WTC11 (cell line): Measurements from ENCODE around the gene RASIP1.

ENCODE experiments used
- CTCF ChIP-seq: fragments of 200-600 bp; IDR thresholded peaks from 2 replicates; pipeline ENCODE4 v1.8.0; 2022; ENCODE audit warnings: antibody characterized with exemption
- ESRRA ChIP-seq: sonication (generic); formaldehyde crosslinking; IDR thresholded peaks from 2 replicates; pipeline ENCODE4 v1.8.1; 2022; ENCODE audit warnings: mild to moderate bottlenecking, missing genetic modification reagents, borderline replicate concordance
- NR2C2 ChIP-seq: sonication (generic); formaldehyde crosslinking; IDR thresholded peaks from 2 replicates; pipeline ENCODE4 v1.8.0; 2022; ENCODE audit warnings: mild to moderate bottlenecking, missing genetic modification reagents
- TCF7 ChIP-seq: sonication (generic); formaldehyde crosslinking; IDR thresholded peaks from 2 replicates; pipeline ENCODE4 v1.8.0; 2022; ENCODE audit warnings: mild to moderate bottlenecking, low read depth, missing genetic modification reagents, moderate library complexity
- TEAD4 ChIP-seq: sonication (generic); formaldehyde crosslinking; IDR thresholded peaks from 2 replicates; pipeline ENCODE4 v1.8.0; 2022; ENCODE audit warnings: mild to moderate bottlenecking, missing genetic modification reagents
- TF ChIP-seq, protein P1 (sequence below): sonication (generic); formaldehyde crosslinking; IDR thresholded peaks from 2 replicates; pipeline ENCODE4 v1.8.1; 2022; ENCODE audit warnings: mild to moderate bottlenecking, moderate library complexity, missing genetic modification reagents

DNA sequence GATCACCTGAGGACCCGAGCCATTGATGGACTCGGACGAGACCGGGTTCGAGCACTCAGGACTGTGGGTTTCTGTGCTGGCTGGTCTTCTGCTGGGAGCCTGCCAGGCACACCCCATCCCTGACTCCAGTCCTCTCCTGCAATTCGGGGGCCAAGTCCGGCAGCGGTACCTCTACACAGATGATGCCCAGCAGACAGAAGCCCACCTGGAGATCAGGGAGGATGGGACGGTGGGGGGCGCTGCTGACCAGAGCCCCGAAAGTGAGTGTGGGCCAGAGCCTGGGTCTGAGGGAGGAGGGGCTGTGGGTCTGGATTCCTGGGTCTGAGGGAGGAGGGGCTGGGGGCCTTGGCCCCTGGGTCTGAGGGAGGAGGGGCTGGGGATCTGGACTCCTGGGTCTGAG, 15.8 kb upstream of the RASIP1 start:
- TF ChIP-seq ESRRA, result no peak
- TF ChIP-seq, protein P1, sequence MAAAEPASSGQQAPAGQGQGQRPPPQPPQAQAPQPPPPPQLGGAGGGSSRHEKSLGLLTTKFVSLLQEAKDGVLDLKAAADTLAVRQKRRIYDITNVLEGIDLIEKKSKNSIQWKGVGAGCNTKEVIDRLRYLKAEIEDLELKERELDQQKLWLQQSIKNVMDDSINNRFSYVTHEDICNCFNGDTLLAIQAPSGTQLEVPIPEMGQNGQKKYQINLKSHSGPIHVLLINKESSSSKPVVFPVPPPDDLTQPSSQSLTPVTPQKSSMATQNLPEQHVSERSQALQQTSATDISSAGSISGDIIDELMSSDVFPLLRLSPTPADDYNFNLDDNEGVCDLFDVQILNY (CRISPR knock-in tag), result no peak
- TF ChIP-seq TCF7 (CRISPR knock-in tag), result no peak
- no peak for TF ChIP-seq NR2C2 (CRISPR knock-in tag)
- TF ChIP-seq CTCF, result no peak
- no peak for TF ChIP-seq TEAD4
